Globus pallidus (tissue), 1 donor: ENCODE data around the gene FAM83B.
"Not testable (repeated sequence)": the region's sequence is repeated elsewhere in the genome, so short reads cannot be mapped to it uniquely, and the experiment has no call there.

Experiments used
- DNase-seq: peaks from one replicate; pipeline ENCODE4 v3.0.0-alpha.2; 2015; ENCODE audit warnings: low spot score

The FAM83B gene

GRCh38 chr6:54897462-54898189, 51.1 kb downstream of the FAM83B start:
- DNase-seq: no peak

GRCh38 chr6:54898767-54899166, 52.2 kb downstream of the FAM83B start:
- no peak for DNase-seq

- no peak for DNase-seq
Measured at GRCh38 chr6:54899442-54899841, 52.9 kb downstream of the FAM83B start.

GRCh38 chr6:54899986-54900385, 53.4 kb downstream of the FAM83B start:
- DNase-seq: no peak

- DNase-seq: no peak
Measured at GRCh38 chr6:54900666-54901065, 54.1 kb downstream of the FAM83B start.

GRCh38 chr6:54903884-54904283, 57.3 kb downstream of the FAM83B start:
- no peak for DNase-seq

GRCh38 chr6:54907355-54907754, 60.8 kb downstream of the FAM83B start:
- no peak for DNase-seq

- DNase-seq: no peak
Measured at GRCh38 chr6:54909184-54909583, 62.6 kb downstream of the FAM83B start.

GRCh38 chr6:54910431-54910884, 63.9 kb downstream of the FAM83B start:
- peak; percentile 1 for DNase-seq

- no peak for DNase-seq
Measured at GRCh38 chr6:54910921-54911320, 64.3 kb downstream of the FAM83B start.

GRCh38 chr6:54913211-54913610, 66.6 kb downstream of the FAM83B start:
- no peak for DNase-seq

GRCh38 chr6:54916858-54917257, 70.3 kb downstream of the FAM83B start:
- no peak for DNase-seq

- no peak for DNase-seq
Measured at GRCh38 chr6:54920628-54921027, 74.1 kb downstream of the FAM83B start.

GRCh38 chr6:54921891-54922290, 75.3 kb downstream of the FAM83B start:
- DNase-seq: no peak

- no peak for DNase-seq
Measured at GRCh38 chr6:54929245-54929909, 82.8 kb downstream of the FAM83B start.

GRCh38 chr6:54932622-54933021, 86.1 kb downstream of the FAM83B start:
- DNase-seq: no peak

- no peak for DNase-seq
Measured at GRCh38 chr6:54935739-54936138, 89.2 kb downstream of the FAM83B start.

GRCh38 chr6:54937371-54937770, 90.8 kb downstream of the FAM83B start:
- no peak for DNase-seq

- DNase-seq: no peak
Measured at GRCh38 chr6:54957698-54958097, 111.1 kb downstream of the FAM83B start.

- no peak for DNase-seq
Measured at GRCh38 chr6:54958446-54958845, 111.9 kb downstream of the FAM83B start.

GRCh38 chr6:54959820-54960219, 113.2 kb downstream of the FAM83B start:
- DNase-seq: no peak

GRCh38 chr6:54961372-54961771, 114.8 kb downstream of the FAM83B start:
- DNase-seq: not testable (repeated sequence)

GRCh38 chr6:54970337-54970736, 123.8 kb downstream of the FAM83B start:
- DNase-seq: no peak

GRCh38 chr6:54971825-54972224, 125.3 kb downstream of the FAM83B start:
- DNase-seq: no peak
